GM13977 (cell line): ENCODE results near the gene ITGB3BP.

Source experiments
- DNase-seq: peaks from one replicate; pipeline ENCODE4 v3.0.0; 2012; ENCODE audit warnings: low spot score
- CTCF ChIP-seq: IDR thresholded peaks from 2 replicates; pipeline ENCODE4 v1.5.1; 2012; ENCODE audit warnings: mild to moderate bottlenecking, control low read depth; ENCODE audit not compliant: insufficient read depth; ENCODE audit errors: extremely low read depth, missing control alignments
- in situ Hi-C: fragments of 300-500 bp; cut with MboI; formaldehyde crosslinking; loops from one replicate; pipeline ENCODE4 v1.12.0; 2022; ENCODE audit warnings: low sequenced_read_pairs, low pct_unique_long_range_greater_than_20kb, mixed read lengths, inconsistent platforms; ENCODE audit not compliant: unreplicated experiment

ITGB3BP gene

GRCh38 chr1:63461661-63462230 lies 61.3 kb downstream of the ITGB3BP start:
- in situ Hi-C loops = no loop called here

GRCh38 chr1:63458750-63459149 lies 64.3 kb downstream of the ITGB3BP start:
- in situ Hi-C loops = no loop called here
- TF ChIP-seq CTCF = no peak
- DNase-seq = no peak

More at GRCh38 chr1:63461661-63462230, 61.3 kb downstream of the ITGB3BP start:
- DNase-seq = no peak
- no peak for TF ChIP-seq CTCF

- in situ Hi-C loops = no loop called here
- TF ChIP-seq CTCF = no peak
- DNase-seq = no peak
Measured at GRCh38 chr1:63454269-63454668, 68.8 kb downstream of the ITGB3BP start.

- TF ChIP-seq CTCF = no peak
- in situ Hi-C loops = no loop called here
- DNase-seq = no peak
Measured at GRCh38 chr1:63453232-63453631, 69.8 kb downstream of the ITGB3BP start.

GRCh38 chr1:63450416-63450815 lies 72.6 kb downstream of the ITGB3BP start:
- in situ Hi-C loops = no loop called here
- TF ChIP-seq CTCF = no peak

GRCh38 chr1:63448731-63449246 lies 74.2 kb downstream of the ITGB3BP start:
- DNase-seq = no peak
- in situ Hi-C loops = no loop called here
- no peak for TF ChIP-seq CTCF

More at GRCh38 chr1:63450416-63450815, 72.6 kb downstream of the ITGB3BP start:
- DNase-seq = no peak
